ENCODE data around the gene CSNK2A3.

The CSNK2A3 gene

DNA sequence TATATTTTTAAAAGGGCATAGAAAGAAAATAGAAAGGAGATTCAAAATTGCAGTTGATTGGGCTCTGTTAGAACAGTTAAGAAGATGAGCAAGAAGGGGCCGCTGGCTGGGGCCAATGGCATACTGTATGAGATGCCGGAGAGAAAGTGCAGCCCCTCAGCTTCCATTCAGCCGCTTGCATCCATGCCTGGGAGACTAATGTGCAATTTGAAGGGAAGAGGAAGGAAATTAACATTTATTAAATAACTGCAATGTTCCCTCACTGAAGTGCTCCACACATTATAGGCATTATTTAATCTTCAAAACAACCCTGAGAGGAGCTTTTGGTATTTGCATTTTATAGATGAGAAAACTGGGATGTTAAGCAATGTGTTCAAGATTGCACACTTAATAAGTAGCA is 44.7 kb upstream of the CSNK2A3 start:
- H2AFZ ChIP-seq (ENCODE audit: insufficient read depth, low read length, poor library complexity) = no peak overlapping the region
- no peaks in the 10 kb centered on the region for H3K27me3 ChIP-seq (ENCODE audit: insufficient read depth, low read length)
- H3K14ac ChIP-seq (ENCODE audit: low read length) = no peak overlapping the region
- H2BK120ac ChIP-seq (ENCODE audit: insufficient read depth, low read length, poor library complexity) = no peak overlapping the region
- no peak overlapping the region for H2BK5ac ChIP-seq (ENCODE audit: low read depth, low read length, poor library complexity)
- H3K4me3 ChIP-seq (ENCODE audit: low read depth, low read length) = no peak overlapping the region
- no peak overlapping the region for H3K18ac ChIP-seq (ENCODE audit: low read length)
- no peak overlapping the region for H2BK12ac ChIP-seq (ENCODE audit: low read length)
- no peak overlapping the region for H3K4me2 ChIP-seq (ENCODE audit: low read length)
- no peaks in the 10 kb centered on the region for H3K9me3 ChIP-seq (ENCODE audit: insufficient read depth, low read depth, low read length)
- H4K8ac ChIP-seq (ENCODE audit: low read depth, low read length) = no peak overlapping the region
- no peaks in the 10 kb centered on the region for H3K79me1 ChIP-seq (ENCODE audit: low read length)
- H3K27ac ChIP-seq (ENCODE audit: low read depth, low read length) = no peak overlapping the region
- H3K23ac ChIP-seq (ENCODE audit: low read length) = no peak overlapping the region
- no peaks in the 10 kb centered on the region for H3K36me3 ChIP-seq (ENCODE audit: control insufficient read depth in 1 of 2, insufficient read depth in 2 of 2, low read length in 2 of 2)
- no peak overlapping the region for H4K91ac ChIP-seq (ENCODE audit: low read depth, low read length)
- no peak overlapping the region for H3K9ac ChIP-seq (ENCODE audit: low read length)
- no peaks in the 10 kb centered on the region for H3K4me1 ChIP-seq (ENCODE audit: control insufficient read depth in 1 of 2, insufficient read depth in 2 of 2, low read length in 2 of 2)
- WGBS (ENCODE audit: extremely low coverage, insufficient coverage, insufficient read length) = no CpG with 5 or more reads among the region's 3 CpGs
- H4K12ac ChIP-seq (ENCODE audit: low read depth, low read length) = no peak overlapping the region
- no peaks in the 10 kb centered on the region for H3K79me2 ChIP-seq (ENCODE audit: control insufficient read depth, insufficient read depth, low read length, poor library complexity)
- DNase-seq = no peak
- H3K4ac ChIP-seq (ENCODE audit: low read depth, low read length) = no peak overlapping the region
- H2AK5ac ChIP-seq (ENCODE audit: low read length) = no peak overlapping the region

GRCh38 chr11:11397036-11397415 is 44.0 kb upstream of the CSNK2A3 start:
- Histone ChIP-seq H3K9ac (ENCODE audit: low read length) (no peak overlapping the region), H2BK5ac (ENCODE audit: low read depth, low read length, poor library complexity) (no peak overlapping the region), H3K4me2 (ENCODE audit: low read length) (no peak overlapping the region), H3K9me3 (ENCODE audit: insufficient read depth, low read depth, low read length) (no peaks in the 10 kb centered on the region), H2AK5ac (ENCODE audit: low read length) (no peak overlapping the region), H3K79me1 (ENCODE audit: low read length) (no peaks in the 10 kb centered on the region), H3K27ac (ENCODE audit: low read depth, low read length) (no peak overlapping the region), H3K27me3 (ENCODE audit: insufficient read depth, low read length) (no peaks in the 10 kb centered on the region), H4K91ac (ENCODE audit: low read depth, low read length) (no peak overlapping the region), H3K18ac (ENCODE audit: low read length) (no peak overlapping the region), H2AFZ (ENCODE audit: insufficient read depth, low read length, poor library complexity) (no peak overlapping the region), H3K23ac (ENCODE audit: low read length) (no peak overlapping the region), H2BK120ac (ENCODE audit: insufficient read depth, low read length, poor library complexity) (no peak overlapping the region), H4K12ac (ENCODE audit: low read depth, low read length) (no peak overlapping the region), H3K4me3 (ENCODE audit: low read depth, low read length) (no peak overlapping the region), H2BK12ac (ENCODE audit: low read length) (no peak overlapping the region), H4K8ac (ENCODE audit: low read depth, low read length) (no peak overlapping the region), H3K4me1 (ENCODE audit: control insufficient read depth in 1 of 2, insufficient read depth in 2 of 2, low read length in 2 of 2) (no peaks in the 10 kb centered on the region), H3K79me2 (ENCODE audit: control insufficient read depth, insufficient read depth, low read length, poor library complexity) (no peaks in the 10 kb centered on the region), H3K4ac (ENCODE audit: low read depth, low read length) (no peak overlapping the region), H3K36me3 (ENCODE audit: control insufficient read depth in 1 of 2, insufficient read depth in 2 of 2, low read length in 2 of 2) (no peaks in the 10 kb centered on the region), H3K14ac (ENCODE audit: low read length) (no peak overlapping the region)
- no peak for DNase-seq
- no CpG with 5 or more reads among the region's 2 CpGs for WGBS (ENCODE audit: extremely low coverage, insufficient coverage, insufficient read length)

DNA sequence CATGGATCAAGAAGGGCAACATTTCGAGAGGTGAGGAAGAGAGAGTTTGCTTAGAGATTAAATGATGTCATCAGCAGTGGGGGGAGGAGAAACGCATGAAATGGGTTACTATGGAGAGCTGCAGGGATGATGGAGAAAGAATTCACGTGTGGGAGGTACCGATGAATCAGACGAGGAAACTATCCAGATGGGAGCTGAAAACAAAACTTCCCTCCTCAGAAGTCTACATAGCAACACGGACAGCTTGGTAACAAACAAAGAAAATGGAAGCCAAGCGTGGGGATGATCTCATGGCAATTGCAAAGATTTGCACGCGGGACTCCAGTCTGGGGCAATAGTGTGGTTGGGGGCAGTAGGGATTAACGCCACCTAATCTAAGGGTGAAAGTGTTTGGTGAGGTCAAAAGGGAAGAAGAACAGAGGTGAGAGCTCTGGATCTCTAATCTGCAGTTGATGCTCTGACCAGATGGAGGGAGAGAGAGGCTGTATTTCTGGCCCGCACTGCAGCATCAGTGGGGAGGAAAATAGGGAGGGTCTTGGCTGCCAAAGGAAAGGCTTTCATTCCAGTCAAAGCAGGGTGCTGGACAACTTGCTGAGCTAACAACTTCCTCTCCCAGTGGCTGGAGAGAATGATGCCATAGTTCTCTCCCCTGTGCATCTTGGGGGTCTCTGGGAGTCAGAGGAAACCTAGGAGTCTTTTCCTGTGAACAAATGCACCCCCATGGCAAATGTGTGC is 43.4 kb upstream of the CSNK2A3 start:
- Histone ChIP-seq H3K27ac (ENCODE audit: low read depth, low read length) (no peak overlapping the region), H3K14ac (ENCODE audit: low read length) (no peak overlapping the region), H3K4me3 (ENCODE audit: low read depth, low read length) (no peak overlapping the region), H3K18ac (ENCODE audit: low read length) (no peak overlapping the region), H3K23ac (ENCODE audit: low read length) (no peak overlapping the region), H3K4me2 (ENCODE audit: low read length) (no peak overlapping the region), H4K91ac (ENCODE audit: low read depth, low read length) (no peak overlapping the region), H2AFZ (ENCODE audit: insufficient read depth, low read length, poor library complexity) (no peak overlapping the region), H3K4me1 (ENCODE audit: control insufficient read depth in 1 of 2, insufficient read depth in 2 of 2, low read length in 2 of 2) (no peaks in the 10 kb centered on the region), H2BK120ac (ENCODE audit: insufficient read depth, low read length, poor library complexity) (no peak overlapping the region), H2BK12ac (ENCODE audit: low read length) (no peak overlapping the region), H3K36me3 (ENCODE audit: control insufficient read depth in 1 of 2, insufficient read depth in 2 of 2, low read length in 2 of 2) (no peaks in the 10 kb centered on the region), H4K12ac (ENCODE audit: low read depth, low read length) (no peak overlapping the region), H3K4ac (ENCODE audit: low read depth, low read length) (no peak overlapping the region), H3K79me1 (ENCODE audit: low read length) (no peaks in the 10 kb centered on the region), H3K27me3 (ENCODE audit: insufficient read depth, low read length) (no peaks in the 10 kb centered on the region), H3K9me3 (ENCODE audit: insufficient read depth, low read depth, low read length) (no peaks in the 10 kb centered on the region), H3K9ac (ENCODE audit: low read length) (no peak overlapping the region), H2AK5ac (ENCODE audit: low read length) (no peak overlapping the region), H4K8ac (ENCODE audit: low read depth, low read length) (no peak overlapping the region), H3K79me2 (ENCODE audit: control insufficient read depth, insufficient read depth, low read length, poor library complexity) (no peaks in the 10 kb centered on the region), H2BK5ac (ENCODE audit: low read depth, low read length, poor library complexity) (no peak overlapping the region)
- peak; percentile 25 to 45 for DNase-seq
- no CpG with 5 or more reads among the region's 11 CpGs for WGBS (ENCODE audit: extremely low coverage, insufficient coverage, insufficient read length)

- Histone ChIP-seq H3K4me1 (ENCODE audit: control insufficient read depth in 1 of 2, insufficient read depth in 2 of 2, low read length in 2 of 2) (no peaks in the 10 kb centered on the region), H3K27ac (ENCODE audit: low read depth, low read length) (no peak overlapping the region)
- no peak for DNase-seq
These were observed 42.1 kb upstream of the CSNK2A3 start for GRCh38 chr11:11395126-11395525.

More at GRCh38 chr11:11395126-11395525, 42.1 kb upstream of the CSNK2A3 start:
- no peaks in the 10 kb centered on the region for H3K9me3 ChIP-seq (ENCODE audit: insufficient read depth, low read depth, low read length)
- no peaks in the 10 kb centered on the region for H3K79me2 ChIP-seq (ENCODE audit: control insufficient read depth, insufficient read depth, low read length, poor library complexity)
- no peak overlapping the region for H3K4me2 ChIP-seq (ENCODE audit: low read length)
- H3K18ac ChIP-seq (ENCODE audit: low read length) = no peak overlapping the region
- no peak overlapping the region for H2AK5ac ChIP-seq (ENCODE audit: low read length)
- no CpG with 5 or more reads among the region's 2 CpGs for WGBS (ENCODE audit: extremely low coverage, insufficient coverage, insufficient read length)
- no peak overlapping the region for H4K8ac ChIP-seq (ENCODE audit: low read depth, low read length)
- no peak overlapping the region for H3K4ac ChIP-seq (ENCODE audit: low read depth, low read length)
- H4K12ac ChIP-seq (ENCODE audit: low read depth, low read length) = no peak overlapping the region
- no peaks in the 10 kb centered on the region for H3K36me3 ChIP-seq (ENCODE audit: control insufficient read depth in 1 of 2, insufficient read depth in 2 of 2, low read length in 2 of 2)
- no peak overlapping the region for H2BK120ac ChIP-seq (ENCODE audit: insufficient read depth, low read length, poor library complexity)
- no peak overlapping the region for H3K14ac ChIP-seq (ENCODE audit: low read length)
- H2BK5ac ChIP-seq (ENCODE audit: low read depth, low read length, poor library complexity) = no peak overlapping the region
- no peaks in the 10 kb centered on the region for H3K79me1 ChIP-seq (ENCODE audit: low read length)
- H3K4me3 ChIP-seq (ENCODE audit: low read depth, low read length) = no peak overlapping the region
- H2AFZ ChIP-seq (ENCODE audit: insufficient read depth, low read length, poor library complexity) = no peak overlapping the region
- no peak overlapping the region for H2BK12ac ChIP-seq (ENCODE audit: low read length)
- no peak overlapping the region for H4K91ac ChIP-seq (ENCODE audit: low read depth, low read length)
- no peaks in the 10 kb centered on the region for H3K27me3 ChIP-seq (ENCODE audit: insufficient read depth, low read length)
- no peak overlapping the region for H3K23ac ChIP-seq (ENCODE audit: low read length)
- H3K9ac ChIP-seq (ENCODE audit: low read length) = no peak overlapping the region
